Uterus (tissue), 4 donors: ENCODE data around the gene CBLIF. TPM values are rescaled to one million over a fixed set of nuclear protein-coding genes. Genes with fewer than 3 reads are reported as not detected.

Experiments
- DNase-seq, 2 donors: peaks; one replicate each; pipeline ENCODE4 v3.0.0-alpha.2; 2019 to 2020
- H3K27ac ChIP-seq, 2 donors: fragments of 200-600 bp; sonication (generic); 1 replicate in 1 of 2; 2 replicates in 1 of 2; pipeline ENCODE4 v1.5.1; 2016 to 2018
- H3K27me3 ChIP-seq, 2 donors: fragments of 200-600 bp; sonication (generic); one replicate each; pipeline ENCODE4 v1.5.1; 2018 to 2019; ENCODE audit warnings: control low read depth in 1 of 2
- H3K36me3 ChIP-seq, 2 donors: fragments of 200-600 bp; sonication (generic); one replicate each; pipeline ENCODE4 v1.5.1; 2019; ENCODE audit warnings: control low read depth in 1 of 2
- H3K4me1 ChIP-seq, 2 donors: fragments of 200-600 bp; sonication (generic); one replicate each; pipeline ENCODE4 v1.5.1; 2018 to 2019; ENCODE audit warnings: control low read depth in 1 of 2
- H3K4me3 ChIP-seq, 2 donors: fragments of 200-600 bp; sonication (generic); 1 replicate in 1 of 2; 2 replicates in 1 of 2; pipeline ENCODE4 v1.5.1; 2018 to 2019; ENCODE audit warnings: mild to moderate bottlenecking in 1 of 2
- H3K9me3 ChIP-seq, 2 donors: fragments of 200-600 bp; sonication (generic); one replicate each; pipeline ENCODE4 v1.5.1; 2019; ENCODE audit warnings: control low read depth in 1 of 2
- CTCF ChIP-seq, 4 experiments: fragments of 200-600 bp in 2 of 4; fragments of 450-650 bp in 2 of 4; sonication (generic) in 2 of 4; IDR thresholded peaks; one replicate each; pipeline ENCODE4 v1.5.1; 2016 to 2019; ENCODE audit warnings: antibody characterized with exemption in 4 of 4, mild to moderate bottlenecking in 2 of 4, moderate library complexity in 1 of 4
- POLR2A ChIP-seq, 2 donors: fragments of 450-650 bp; IDR thresholded peaks; one replicate each; pipeline ENCODE4 v1.6.1; 2016; ENCODE audit warnings: antibody characterized with exemption in 2 of 2, mild to moderate bottlenecking in 1 of 2, moderate library complexity in 1 of 2
- intact Hi-C: fragments of 100-400 bp; cut with DNase I; formaldehyde crosslinking; loops from one replicate; pipeline ENCODE4 v1.15.1; 2023; ENCODE audit warnings: low total_unique reads
- total RNA-seq, 4 donors: library from RNA; depleted of rRNA in 3 of 4; stranded (reverse); fragments of >200 nt in 3 of 4; gene quantifications; one replicate each; pipeline versions ENCODE4 v1.1.0 to v1.2.4, GENCODE V29; 2014 to 2023
- donor health status: DM: yes; HTN: yes; CAD: no.

CBLIF gene
- total RNA-seq, 4 donors from 2014 or later: not detected

- no peak for DNase-seq
- no peaks in the 10 kb centered on the region for H3K36me3 ChIP-seq
- TF ChIP-seq CTCF (IDR thresholded peaks at IDR 0.05) (no peak), POLR2A (IDR thresholded peaks at IDR 0.05) (no peak)
- no peaks in the 10 kb centered on the region for H3K9me3 ChIP-seq
- H3K27ac ChIP-seq: no peak overlapping the region
- no peaks in the 10 kb centered on the region for H3K27me3 ChIP-seq
- H3K4me3 ChIP-seq: no peak overlapping the region
- intact Hi-C loops: no loop called here
- no peaks in the 10 kb centered on the region for H3K4me1 ChIP-seq
These were observed 2.3 kb upstream of the CBLIF start for GRCh38 chr11:59847626-59848025.

DNA sequence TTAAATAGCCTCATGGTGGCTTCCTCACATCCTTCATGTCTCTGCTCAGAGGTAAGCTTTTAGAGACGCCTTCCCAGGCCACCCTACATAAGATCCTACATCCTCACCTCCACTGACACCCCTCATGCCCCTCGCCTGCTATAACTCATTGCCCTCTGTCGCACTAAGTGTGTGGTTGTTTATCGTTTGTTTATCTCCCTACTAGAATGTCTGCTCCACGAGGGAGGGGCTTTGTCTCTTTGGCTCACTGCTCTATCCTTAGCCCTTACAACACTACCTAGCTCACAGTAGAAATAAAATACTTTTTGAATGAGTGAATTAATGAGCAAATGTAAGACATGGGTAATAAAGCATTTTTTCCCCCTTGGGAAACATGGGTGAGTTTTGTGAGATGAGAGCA is 1.3 kb upstream of the CBLIF start:
- H3K4me1 ChIP-seq: no peaks in the 10 kb centered on the region
- no peak for TF ChIP-seq POLR2A (IDR thresholded peaks at IDR 0.05)
- TF ChIP-seq CTCF (IDR thresholded peaks at IDR 0.05): no peak
- DNase-seq: no peak
- no peaks in the 10 kb centered on the region for H3K27me3 ChIP-seq
- no peaks in the 10 kb centered on the region for H3K9me3 ChIP-seq
- no peak overlapping the region for H3K4me3 ChIP-seq
- no peak overlapping the region for H3K27ac ChIP-seq
- intact Hi-C loops: no loop called here
- no peaks in the 10 kb centered on the region for H3K36me3 ChIP-seq

- no peaks in the 10 kb centered on the region for H3K4me1 ChIP-seq
- no peaks in the 10 kb centered on the region for H3K27me3 ChIP-seq
- H3K36me3 ChIP-seq: no peaks in the 10 kb centered on the region
- no peak overlapping the region for H3K27ac ChIP-seq
- TF ChIP-seq POLR2A (IDR thresholded peaks at IDR 0.05) (no peak), CTCF (IDR thresholded peaks at IDR 0.05) (no peak)
- DNase-seq: no peak
- H3K4me3 ChIP-seq: no peak overlapping the region
- H3K9me3 ChIP-seq: no peaks in the 10 kb centered on the region
- intact Hi-C loops: no loop called here
These were observed 3.0 kb downstream of the CBLIF start for GRCh38 chr11:59842316-59842715.

DNA sequence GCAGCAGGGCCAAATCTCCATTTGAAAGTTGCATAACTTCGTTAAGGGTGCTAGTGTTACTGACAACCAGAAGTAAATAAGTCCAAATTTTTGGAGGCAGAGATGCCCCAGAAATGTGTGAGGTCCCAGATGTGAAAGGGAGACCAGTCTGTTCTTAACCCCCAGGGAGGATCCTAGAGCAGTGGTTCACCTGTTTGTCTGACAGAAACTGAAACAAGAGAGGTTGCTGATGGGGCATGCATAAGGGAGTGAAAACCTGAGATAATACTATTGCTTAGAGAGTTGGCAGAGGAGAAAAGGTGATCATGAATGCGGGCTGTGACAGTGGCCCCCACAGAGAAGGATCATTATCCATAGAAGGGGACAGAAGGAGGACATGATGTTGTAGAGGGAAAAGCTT is 3.8 kb downstream of the CBLIF start:
- Histone ChIP-seq H3K27ac (no peak overlapping the region), H3K4me3 (no peak overlapping the region), H3K27me3 (no peaks in the 10 kb centered on the region), H3K4me1 (no peaks in the 10 kb centered on the region), H3K36me3 (no peaks in the 10 kb centered on the region), H3K9me3 (no peaks in the 10 kb centered on the region)
- intact Hi-C loops: no loop called here
- DNase-seq: no peak
- no peak for TF ChIP-seq CTCF (IDR thresholded peaks at IDR 0.05)
- TF ChIP-seq POLR2A (IDR thresholded peaks at IDR 0.05): no peak

GRCh38 chr11:59839615-59840014 is 5.7 kb downstream of the CBLIF start:
- Histone ChIP-seq H3K4me3 (no peak overlapping the region), H3K4me1 (no peaks in the 10 kb centered on the region), H3K27ac (no peak overlapping the region), H3K9me3 (no peaks in the 10 kb centered on the region), H3K36me3 (no peaks in the 10 kb centered on the region), H3K27me3 (no peaks in the 10 kb centered on the region)
- TF ChIP-seq CTCF (IDR thresholded peaks at IDR 0.05) (no peak), POLR2A (IDR thresholded peaks at IDR 0.05) (no peak)
- DNase-seq: no peak
- intact Hi-C loops: no loop called here
